PFSK-1 (cell line): ENCODE data around the gene MAMLD1.

Source experiments
- POLR2AphosphoS5 ChIP-seq: IDR thresholded peaks from 2 replicates; pipeline ENCODE4 v1.6.1; 2012; ENCODE audit warnings: low read depth, mild to moderate bottlenecking, control low read depth, low read length, moderate library complexity
- SIN3A ChIP-seq: IDR thresholded peaks from 2 replicates; pipeline ENCODE4 v1.6.1; 2012; ENCODE audit warnings: mild to moderate bottlenecking, low read length, moderate library complexity, borderline replicate concordance; ENCODE audit not compliant: insufficient read depth
- TAF1 ChIP-seq: IDR thresholded peaks from 2 replicates; pipeline ENCODE4 v1.6.1; 2012; ENCODE audit warnings: low read length, control low read depth, borderline replicate concordance; ENCODE audit not compliant: insufficient read depth
- TF ChIP-seq, protein P1 (sequence below), 2 experiments: IDR thresholded peaks; 2 replicates each; pipeline versions ENCODE4 v1.6.1 to v1.8.0; 2011 to 2012; ENCODE audit warnings: low read depth in 2 of 2, low read length in 2 of 2, control low read depth in 1 of 2, inconsistent platforms in 1 of 2, mild to moderate bottlenecking in 1 of 2, moderate library complexity in 1 of 2; ENCODE audit not compliant: insufficient read depth in 1 of 2

DNA sequence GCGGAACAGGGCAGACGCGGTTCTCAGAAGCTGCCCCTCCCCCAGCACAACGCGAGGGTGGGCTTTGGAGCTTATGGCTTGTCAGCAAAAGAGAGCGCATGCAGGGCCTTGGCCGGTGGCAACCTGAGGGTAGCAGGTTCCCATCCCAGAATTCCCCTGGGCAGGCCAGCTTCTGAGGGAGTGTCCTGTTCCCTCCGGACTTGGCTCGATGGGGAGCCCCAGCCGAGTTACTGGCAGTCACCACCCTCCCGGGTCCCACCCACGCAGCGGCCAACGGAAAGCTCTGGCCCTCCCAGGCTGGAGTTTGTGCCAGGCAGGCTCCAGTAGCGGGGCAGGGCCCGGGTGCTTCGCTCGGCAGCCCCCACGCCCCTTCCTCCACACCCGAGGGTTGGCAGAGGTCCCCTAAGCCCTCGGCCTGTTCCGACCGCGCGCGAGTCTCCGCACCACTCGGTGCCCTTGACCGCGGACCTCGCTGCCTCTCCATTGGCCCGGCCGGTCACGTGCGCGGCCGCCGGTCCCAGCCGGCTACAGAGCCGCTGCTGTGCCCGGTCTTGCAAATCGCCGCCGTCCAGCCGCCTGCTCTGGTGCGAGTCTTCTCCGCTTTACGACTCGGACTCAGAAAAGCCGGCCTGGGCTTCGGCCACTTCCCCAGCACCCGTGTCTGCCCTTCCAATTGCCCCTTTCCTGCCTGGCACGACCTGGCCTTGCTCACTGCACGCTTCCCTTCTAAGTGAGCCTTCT is 184.4 kb downstream of the MAMLD1 start:
- TF ChIP-seq TAF1 (no peak), POLR2AphosphoS5 (no peak), SIN3A (no peak)
- TF ChIP-seq, protein P1, sequence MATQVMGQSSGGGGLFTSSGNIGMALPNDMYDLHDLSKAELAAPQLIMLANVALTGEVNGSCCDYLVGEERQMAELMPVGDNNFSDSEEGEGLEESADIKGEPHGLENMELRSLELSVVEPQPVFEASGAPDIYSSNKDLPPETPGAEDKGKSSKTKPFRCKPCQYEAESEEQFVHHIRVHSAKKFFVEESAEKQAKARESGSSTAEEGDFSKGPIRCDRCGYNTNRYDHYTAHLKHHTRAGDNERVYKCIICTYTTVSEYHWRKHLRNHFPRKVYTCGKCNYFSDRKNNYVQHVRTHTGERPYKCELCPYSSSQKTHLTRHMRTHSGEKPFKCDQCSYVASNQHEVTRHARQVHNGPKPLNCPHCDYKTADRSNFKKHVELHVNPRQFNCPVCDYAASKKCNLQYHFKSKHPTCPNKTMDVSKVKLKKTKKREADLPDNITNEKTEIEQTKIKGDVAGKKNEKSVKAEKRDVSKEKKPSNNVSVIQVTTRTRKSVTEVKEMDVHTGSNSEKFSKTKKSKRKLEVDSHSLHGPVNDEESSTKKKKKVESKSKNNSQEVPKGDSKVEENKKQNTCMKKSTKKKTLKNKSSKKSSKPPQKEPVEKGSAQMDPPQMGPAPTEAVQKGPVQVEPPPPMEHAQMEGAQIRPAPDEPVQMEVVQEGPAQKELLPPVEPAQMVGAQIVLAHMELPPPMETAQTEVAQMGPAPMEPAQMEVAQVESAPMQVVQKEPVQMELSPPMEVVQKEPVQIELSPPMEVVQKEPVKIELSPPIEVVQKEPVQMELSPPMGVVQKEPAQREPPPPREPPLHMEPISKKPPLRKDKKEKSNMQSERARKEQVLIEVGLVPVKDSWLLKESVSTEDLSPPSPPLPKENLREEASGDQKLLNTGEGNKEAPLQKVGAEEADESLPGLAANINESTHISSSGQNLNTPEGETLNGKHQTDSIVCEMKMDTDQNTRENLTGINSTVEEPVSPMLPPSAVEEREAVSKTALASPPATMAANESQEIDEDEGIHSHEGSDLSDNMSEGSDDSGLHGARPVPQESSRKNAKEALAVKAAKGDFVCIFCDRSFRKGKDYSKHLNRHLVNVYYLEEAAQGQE (IDR thresholded peaks at IDR 0.05; ENCODE audit: insufficient read depth in 1 of 2, low read depth in 2 of 2, low read length in 2 of 2), result no peak
